ENCODE data around the gene ANO9. TPM values are rescaled to one million over a fixed set of nuclear protein-coding genes. Genes with fewer than 3 reads are reported as not detected.
"Not testable (repeated sequence)": the region's sequence is repeated elsewhere in the genome, so short reads cannot be mapped to it uniquely, and the experiment has no call there.

ANO9 gene
- total RNA-seq, 1 donor from 2014 or later, result 0.07 TPM

- DNase-seq (ENCODE audit: low read depth, low spot score), result no peak
These were observed 30.5 kb upstream of the ANO9 start for GRCh38 chr11:472272-472671.

- no peak for DNase-seq (ENCODE audit: low read depth, low spot score)
These were observed 29.8 kb upstream of the ANO9 start for GRCh38 chr11:471468-472145.

GRCh38 chr11:469684-470560, 28.1 kb upstream of the ANO9 start:
- peak; percentile 64 for DNase-seq (ENCODE audit: low read depth, low spot score)

GRCh38 chr11:469026-469683, 27.3 kb upstream of the ANO9 start:
- DNase-seq (ENCODE audit: low read depth, low spot score), result not testable (repeated sequence)

- DNase-seq (ENCODE audit: low read depth, low spot score), result no peak
These were observed 26.7 kb upstream of the ANO9 start for GRCh38 chr11:468493-468892.

- DNase-seq (ENCODE audit: low read depth, low spot score), result no peak
These were observed 26.2 kb upstream of the ANO9 start for GRCh38 chr11:468036-468435.

GRCh38 chr11:465896-466530, 24.2 kb upstream of the ANO9 start:
- DNase-seq (ENCODE audit: low read depth, low spot score), result no peak

GRCh38 chr11:464316-464715, 22.5 kb upstream of the ANO9 start:
- DNase-seq (ENCODE audit: low read depth, low spot score), result no peak

- no peak for DNase-seq (ENCODE audit: low read depth, low spot score)
These were observed 20.5 kb upstream of the ANO9 start for GRCh38 chr11:462107-462890.

- DNase-seq (ENCODE audit: low read depth, low spot score), result no peak
These were observed 19.8 kb upstream of the ANO9 start for GRCh38 chr11:461626-462025.

GRCh38 chr11:460331-461199, 18.8 kb upstream of the ANO9 start:
- DNase-seq (ENCODE audit: low read depth, low spot score), result no peak

GRCh38 chr11:459511-460220, 17.9 kb upstream of the ANO9 start:
- DNase-seq (ENCODE audit: low read depth, low spot score), result no peak

- no peak for DNase-seq (ENCODE audit: low read depth, low spot score)
These were observed 15.4 kb upstream of the ANO9 start for GRCh38 chr11:457111-457760.

- DNase-seq (ENCODE audit: low read depth, low spot score), result no peak
These were observed 14.7 kb upstream of the ANO9 start for GRCh38 chr11:456533-456932.

GRCh38 chr11:455566-456147, 13.8 kb upstream of the ANO9 start:
- no peak for DNase-seq (ENCODE audit: low read depth, low spot score)

- DNase-seq (ENCODE audit: low read depth, low spot score), result no peak
These were observed 13.2 kb upstream of the ANO9 start for GRCh38 chr11:454801-455565.

GRCh38 chr11:454043-454442, 12.2 kb upstream of the ANO9 start:
- no peak for DNase-seq (ENCODE audit: low read depth, low spot score)

GRCh38 chr11:453564-453963, 11.8 kb upstream of the ANO9 start:
- no peak for DNase-seq (ENCODE audit: low read depth, low spot score)
